Measurements from ENCODE around the gene ANO9.

The ANO9 gene

DNA sequence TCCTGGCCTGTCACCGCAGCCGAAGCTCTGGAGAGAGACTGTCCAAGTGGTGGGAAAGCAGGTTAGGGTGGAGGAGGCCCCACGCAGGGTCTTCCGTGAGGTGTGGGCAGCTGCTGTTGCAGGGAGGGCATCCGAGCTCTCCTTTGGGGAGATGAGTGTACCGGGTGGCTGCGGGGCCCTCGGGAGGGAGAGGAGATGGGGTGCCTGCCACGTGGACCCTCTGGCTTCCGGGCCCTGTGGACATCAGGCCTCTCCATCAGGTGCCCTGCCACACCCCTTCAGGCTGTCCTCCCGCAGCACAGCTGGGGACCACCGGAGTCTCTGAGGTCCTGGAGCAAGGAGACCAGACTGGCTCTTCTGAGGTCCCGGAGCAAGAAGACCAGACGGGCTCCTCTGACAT, 9.9 kb upstream of the ANO9 start:
- Mint-ChIP-seq H3K4me3 (peak overlapping the region; percentile 94), H3K4me1 (ENCODE audit: low read depth) (peaks cover 28% of the 10 kb centered on the region), H3K27ac (peak overlapping the region; percentile 96), H3K36me3 (ENCODE audit: low read depth) (peaks cover 55% of the 10 kb centered on the region), H3K27me3 (peaks cover 5% of the 10 kb centered on the region), H3K9me3 (no peaks in the 10 kb centered on the region)
- intact Hi-C loops (cut with micrococcal nuclease) = no loop called here

DNA sequence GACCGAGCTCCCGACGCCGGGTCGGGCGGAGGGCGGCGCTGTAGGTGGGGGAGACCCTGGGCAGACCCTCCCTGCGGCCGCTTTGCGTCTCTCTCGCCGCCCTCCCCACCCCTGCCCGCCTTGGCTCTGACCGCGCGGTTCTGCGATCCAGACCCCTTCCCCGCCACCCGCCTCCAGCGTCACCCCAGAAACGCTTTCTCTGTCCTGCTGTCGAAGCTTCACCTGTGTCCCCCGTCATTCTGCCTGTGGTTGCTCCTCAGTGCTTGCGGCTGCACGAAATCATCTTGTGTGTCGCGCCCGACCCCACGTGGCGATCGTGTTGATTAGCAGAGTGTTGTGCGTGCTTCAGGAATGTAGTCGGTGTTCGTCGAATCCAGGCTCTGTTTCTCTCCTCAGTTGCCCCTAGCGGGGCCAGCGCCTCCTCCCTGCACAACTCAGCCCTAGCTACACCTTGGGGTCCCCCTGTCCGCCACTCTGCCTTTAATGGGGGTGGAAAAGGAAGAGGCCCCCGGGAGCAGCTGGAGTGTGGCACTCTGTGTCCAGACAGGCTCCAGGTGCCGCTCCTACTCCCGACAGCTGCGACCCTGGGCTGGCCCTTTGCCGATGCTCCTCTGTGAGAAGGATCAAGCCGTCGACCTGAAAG, 9.1 kb upstream of the ANO9 start:
- intact Hi-C loops (cut with micrococcal nuclease) = loop anchor here (1.0 kb wide), 1 partner anchor 67 kb away; no protein-coding TSS in a partner anchor
- peak overlapping the region; percentile 94 for H3K4me3 Mint-ChIP-seq
- peak overlapping the region; percentile 96 for H3K27ac Mint-ChIP-seq
- no peaks in the 10 kb centered on the region for H3K9me3 Mint-ChIP-seq
- H3K36me3 Mint-ChIP-seq (ENCODE audit: low read depth) = peaks cover 47% of the 10 kb centered on the region
- peaks cover 24% of the 10 kb centered on the region for H3K4me1 Mint-ChIP-seq (ENCODE audit: low read depth)
- peaks cover 9% of the 10 kb centered on the region for H3K27me3 Mint-ChIP-seq

DNA sequence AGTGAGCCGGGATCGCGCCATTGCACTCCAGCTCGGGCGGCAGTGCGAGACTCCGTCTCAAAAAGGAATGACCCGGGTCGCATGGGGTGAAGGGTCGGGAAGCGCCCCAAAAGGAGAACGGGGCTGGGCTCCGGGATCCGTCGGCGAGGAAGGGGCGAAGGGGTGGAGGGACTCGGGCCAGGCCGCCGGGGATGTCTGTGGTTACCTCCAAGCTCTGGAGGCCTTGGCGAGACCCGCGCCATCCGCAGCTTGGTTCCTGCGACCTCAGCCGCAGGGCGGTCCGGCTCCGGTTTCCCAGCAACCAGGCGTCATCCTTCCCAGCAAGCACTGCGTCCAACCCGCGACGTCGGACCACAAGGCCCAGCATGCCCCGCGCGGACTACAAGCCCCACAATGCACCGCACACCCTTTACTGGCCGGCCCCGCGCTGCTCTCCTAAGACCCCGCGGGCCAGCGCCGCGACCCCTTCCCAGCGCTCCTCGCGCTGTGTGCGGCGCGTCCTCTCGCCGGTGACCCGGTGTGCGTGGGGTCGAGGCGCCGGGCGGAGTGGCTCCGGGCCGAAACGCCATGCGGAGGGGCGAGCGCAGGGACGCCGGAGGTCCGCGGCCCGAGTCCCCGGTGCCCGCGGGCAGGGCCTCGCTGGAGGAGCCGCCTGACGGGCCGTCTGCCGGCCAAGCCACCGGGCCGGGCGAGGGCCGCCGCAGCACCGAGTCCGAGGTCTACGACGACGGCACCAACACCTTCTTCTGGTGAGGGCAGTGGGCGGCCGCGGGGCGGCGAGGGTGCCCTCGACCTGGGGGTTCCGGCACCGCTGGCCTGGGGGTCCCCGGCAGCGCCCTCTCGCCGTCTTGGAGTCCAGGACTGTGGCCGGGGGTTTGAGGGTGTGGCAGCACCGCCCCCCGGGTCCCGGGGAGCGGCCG, 8.3 kb upstream of the ANO9 start, which contains the start of gene PTDSS2:
Gene PTDSS2 (plus strand): TSS at position 391 of the 920 bp plus-strand sequence. CDS start 177 bp downstream, at position 568.
- peaks cover 40% of the 10 kb centered on the region for H3K36me3 Mint-ChIP-seq (ENCODE audit: low read depth)
- H3K27ac Mint-ChIP-seq = peak within 1 kb of the TSS; percentile 96
- intact Hi-C loops (cut with micrococcal nuclease) = loop anchor here (1.0 to 2.0 kb wide), 4 partner anchors 35 to 243 kb away; partner anchors contain the start of genes BET1L, RIC8A and SIGIRR
- H3K4me3 Mint-ChIP-seq = peak within 1 kb of the TSS; percentile 94
- peaks cover 23% of the 10 kb centered on the region for H3K4me1 Mint-ChIP-seq (ENCODE audit: low read depth)
- H3K27me3 Mint-ChIP-seq = peaks cover 13% of the 10 kb centered on the region
- no peaks in the 10 kb centered on the region for H3K9me3 Mint-ChIP-seq

DNA sequence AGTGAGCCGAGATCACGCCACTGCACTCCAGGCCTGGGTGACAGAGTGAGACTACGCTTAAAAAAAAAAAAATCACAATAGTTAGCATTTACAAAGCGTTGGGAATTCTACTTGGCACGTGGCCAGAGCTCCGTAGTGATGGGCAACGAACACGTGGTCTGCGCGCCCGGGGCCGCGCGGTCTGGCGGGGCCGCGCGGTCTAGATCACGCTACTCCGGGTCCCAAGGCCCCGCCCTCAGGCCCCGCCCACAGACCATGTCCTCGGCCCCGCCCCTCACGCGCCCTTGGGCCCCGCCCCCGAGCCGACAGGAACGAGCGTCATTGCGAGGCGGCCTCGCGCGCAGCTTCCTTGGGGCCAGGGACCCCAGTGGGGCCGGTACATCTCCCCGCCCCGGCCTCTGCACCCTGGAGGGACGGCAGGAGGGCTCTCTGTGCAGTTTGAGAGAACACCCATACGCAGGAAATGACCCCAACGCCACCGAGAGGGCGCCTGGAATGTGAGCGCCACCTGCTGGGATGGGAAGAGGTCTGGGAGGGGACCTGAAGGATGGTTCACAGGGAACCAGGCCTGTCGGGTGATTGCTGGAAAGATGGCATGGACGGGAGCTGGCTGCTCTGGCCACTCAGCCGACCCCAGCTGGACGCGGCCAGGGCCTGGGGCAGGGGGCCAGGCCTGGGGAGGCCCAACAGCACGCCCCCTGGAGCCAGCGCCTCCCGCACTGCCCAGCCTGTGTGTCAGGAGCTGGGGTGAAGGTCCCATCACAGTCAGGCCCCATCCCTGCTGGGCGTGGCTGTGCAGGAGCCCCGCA, 6.3 kb upstream of the ANO9 start:
- H3K27ac Mint-ChIP-seq = peak overlapping the region; percentile 96
- H3K4me3 Mint-ChIP-seq = peak overlapping the region; percentile 94
- peaks cover 31% of the 10 kb centered on the region for H3K4me1 Mint-ChIP-seq (ENCODE audit: low read depth)
- no peaks in the 10 kb centered on the region for H3K9me3 Mint-ChIP-seq
- peaks cover 19% of the 10 kb centered on the region for H3K36me3 Mint-ChIP-seq (ENCODE audit: low read depth)
- H3K27me3 Mint-ChIP-seq = peaks cover 25% of the 10 kb centered on the region
- intact Hi-C loops (cut with micrococcal nuclease) = loop anchor here (1.0 to 2.0 kb wide), 4 partner anchors 33 to 241 kb away; partner anchors contain the start of genes BET1L, RIC8A, RNH1 and SIGIRR

DNA sequence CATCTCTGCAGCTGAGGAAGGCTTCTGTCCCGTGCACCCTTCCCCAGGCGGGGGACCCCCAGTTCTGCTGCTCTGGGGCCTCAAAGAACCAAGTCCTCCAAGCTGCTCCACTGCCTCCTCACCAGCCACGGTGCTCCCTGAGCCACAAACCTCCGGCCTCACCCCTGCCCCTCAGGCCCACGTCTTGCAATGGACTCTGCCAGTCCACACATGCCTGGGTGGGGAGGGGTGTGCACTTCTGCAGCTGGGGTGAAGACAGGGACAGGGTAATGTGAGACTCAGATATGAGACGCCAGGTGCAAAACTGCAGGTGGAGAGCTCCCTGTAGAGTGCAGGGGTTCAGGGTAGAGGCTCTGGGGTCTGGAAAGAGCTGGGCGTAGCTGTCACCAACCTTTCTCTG, 5.1 kb upstream of the ANO9 start:
- intact Hi-C loops (cut with micrococcal nuclease) = no loop called here
- H3K36me3 Mint-ChIP-seq (ENCODE audit: low read depth) = peaks cover 7% of the 10 kb centered on the region
- no peak overlapping the region for H3K4me3 Mint-ChIP-seq
- H3K27me3 Mint-ChIP-seq = peaks cover 35% of the 10 kb centered on the region
- H3K9me3 Mint-ChIP-seq = no peaks in the 10 kb centered on the region
- H3K4me1 Mint-ChIP-seq (ENCODE audit: low read depth) = peaks cover 25% of the 10 kb centered on the region
- H3K27ac Mint-ChIP-seq = no peak overlapping the region

DNA sequence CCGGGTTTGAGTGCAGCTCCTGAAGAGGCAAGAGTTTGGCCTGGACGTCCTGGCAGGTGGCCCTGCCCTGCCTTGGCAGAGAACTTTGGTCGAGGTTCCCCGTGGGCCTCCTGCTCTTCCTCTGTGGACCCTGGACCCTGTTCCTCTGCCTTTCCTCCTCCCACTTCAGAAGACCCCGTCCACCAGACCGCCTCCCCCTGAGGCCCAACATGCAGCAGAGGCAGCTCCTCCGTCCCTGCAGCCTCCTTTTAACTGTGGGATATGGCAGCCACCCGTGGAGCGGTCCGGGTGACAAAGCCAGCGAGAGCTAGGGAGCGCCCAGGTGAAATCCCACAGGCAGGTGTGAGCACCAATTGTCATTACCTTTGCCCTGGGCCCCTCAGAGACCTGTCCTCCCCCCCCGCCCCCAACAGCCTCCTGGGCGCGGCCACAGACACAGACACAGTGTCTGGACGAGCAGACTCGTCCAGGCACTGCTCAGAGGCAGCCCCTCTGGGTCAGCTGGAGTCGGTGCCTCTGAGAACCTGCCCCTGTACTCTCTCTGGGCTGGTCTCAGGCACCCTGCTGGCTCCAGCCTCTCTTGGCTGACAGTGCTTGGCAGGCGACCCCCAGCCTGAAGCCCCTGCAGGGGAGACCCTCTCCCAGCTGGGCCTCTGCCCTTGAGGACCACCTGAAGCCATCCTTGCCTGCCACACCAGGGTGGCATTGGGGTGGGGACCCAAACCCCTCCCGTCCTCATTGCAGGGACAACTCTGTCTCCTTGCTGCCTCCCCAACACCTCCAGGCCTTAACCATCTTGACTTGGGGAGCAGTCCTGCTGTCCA, 4.2 kb upstream of the ANO9 start:
- Mint-ChIP-seq H3K27ac (no peak overlapping the region), H3K4me1 (ENCODE audit: low read depth) (peaks cover 16% of the 10 kb centered on the region), H3K36me3 (ENCODE audit: low read depth) (peaks cover 5% of the 10 kb centered on the region), H3K4me3 (no peak overlapping the region), H3K27me3 (peaks cover 41% of the 10 kb centered on the region), H3K9me3 (no peaks in the 10 kb centered on the region)
- intact Hi-C loops (cut with micrococcal nuclease) = no loop called here

DNA sequence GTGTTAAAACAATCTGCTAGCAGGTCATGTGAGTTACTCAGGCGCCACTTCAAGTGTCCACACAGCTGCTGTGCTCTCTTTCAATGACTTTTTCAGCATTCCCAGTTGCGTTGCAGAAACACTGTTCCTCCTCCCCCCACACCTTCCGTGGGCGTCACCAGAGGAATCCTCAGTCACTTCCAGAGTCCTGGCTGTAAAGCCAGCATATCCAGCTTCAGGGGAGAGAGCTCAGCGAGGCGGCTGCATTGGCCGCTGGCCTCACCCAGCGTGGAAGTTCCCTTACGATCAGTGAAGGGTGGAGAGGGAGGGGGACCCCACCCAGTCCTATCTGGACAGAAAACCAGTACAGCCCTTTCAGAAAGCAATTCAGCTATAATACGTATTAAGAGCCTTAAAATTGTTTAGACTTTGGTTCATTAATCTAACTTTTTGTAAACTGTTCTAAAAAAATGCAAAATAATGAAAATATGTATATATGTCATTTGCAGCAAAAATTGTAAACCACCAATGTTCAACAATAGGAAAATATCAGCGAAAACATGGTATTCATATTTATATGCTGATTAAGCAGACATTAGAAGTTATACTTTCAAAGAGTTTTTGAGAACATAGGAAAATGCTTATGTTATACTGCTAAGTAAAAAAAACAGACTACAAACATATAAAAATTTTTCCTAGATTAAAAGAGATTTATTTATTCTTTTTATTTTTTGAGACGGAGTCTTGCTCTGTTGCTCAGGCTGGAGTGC, 2.8 kb upstream of the ANO9 start:
- no peak overlapping the region for H3K4me3 Mint-ChIP-seq
- intact Hi-C loops (cut with micrococcal nuclease) = no loop called here
- no peaks in the 10 kb centered on the region for H3K9me3 Mint-ChIP-seq
- H3K27me3 Mint-ChIP-seq = peaks cover 55% of the 10 kb centered on the region
- no peaks in the 10 kb centered on the region for H3K36me3 Mint-ChIP-seq (ENCODE audit: low read depth)
- peaks cover 12% of the 10 kb centered on the region for H3K4me1 Mint-ChIP-seq (ENCODE audit: low read depth)
- no peak overlapping the region for H3K27ac Mint-ChIP-seq

DNA sequence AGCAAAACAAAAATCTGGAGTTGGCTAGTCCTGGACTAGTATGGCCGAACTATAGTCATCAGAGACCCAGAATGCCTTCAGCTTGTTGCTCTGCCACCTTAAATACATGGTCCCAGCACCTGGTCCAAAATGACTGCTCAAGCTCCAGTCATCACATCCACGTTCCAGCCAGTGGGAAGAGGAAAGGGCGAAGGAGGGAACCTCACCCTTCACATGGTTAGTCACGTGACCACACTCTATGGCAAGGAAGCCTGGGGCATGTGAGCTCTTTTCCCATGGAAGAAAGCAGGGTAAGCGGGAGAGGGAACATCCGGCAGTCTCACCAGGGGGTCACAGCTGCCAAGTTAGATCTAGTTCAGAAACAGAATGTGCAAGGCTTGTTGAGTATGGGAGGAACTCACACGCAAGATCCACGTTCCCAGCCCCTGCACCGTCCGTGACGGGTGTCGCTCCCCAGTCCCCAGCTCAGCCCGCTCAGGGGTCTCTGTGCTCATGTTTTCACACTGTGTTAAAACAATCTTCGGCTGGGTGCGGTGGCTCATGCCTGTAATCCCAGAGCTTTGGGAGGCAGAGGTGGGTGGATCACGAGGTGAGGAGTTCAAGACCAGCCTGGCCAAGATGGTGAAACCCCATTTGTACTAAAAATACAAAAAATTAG, 1.9 kb upstream of the ANO9 start:
- Mint-ChIP-seq H3K27ac (peak overlapping the region; percentile 45), H3K27me3 (peaks cover 57% of the 10 kb centered on the region)
- intact Hi-C loops (cut with micrococcal nuclease) = no loop called here

DNA sequence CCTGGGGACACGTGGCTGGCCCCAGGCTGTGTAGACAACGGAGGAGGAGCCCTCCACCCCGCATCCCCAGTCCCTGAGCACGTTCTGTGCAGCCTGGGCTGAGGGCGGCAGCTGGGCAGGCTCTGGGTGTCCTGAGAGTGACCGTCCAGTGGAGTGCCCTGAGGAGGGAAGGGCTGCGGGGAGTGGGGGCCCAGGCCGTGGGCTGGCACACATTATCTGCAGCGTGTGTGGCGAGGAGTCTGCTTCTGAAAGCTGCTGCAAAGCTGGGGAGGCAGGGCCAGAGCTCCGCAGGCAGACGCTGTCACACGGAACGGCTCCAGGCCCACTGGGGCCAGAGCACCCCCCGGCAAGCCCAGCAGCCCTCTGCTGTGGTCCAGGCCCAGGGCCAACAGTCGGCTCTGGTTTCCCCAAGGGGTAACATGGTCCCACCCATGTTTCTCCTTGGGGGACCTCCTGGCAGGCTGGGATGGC, 835 bp upstream of the ANO9 start:
- no peaks in the 10 kb centered on the region for H3K9me3 Mint-ChIP-seq
- intact Hi-C loops (cut with micrococcal nuclease) = no loop called here
- no peak overlapping the region for H3K27ac Mint-ChIP-seq
- H3K27me3 Mint-ChIP-seq = peaks cover 60% of the 10 kb centered on the region
- no peaks in the 10 kb centered on the region for H3K36me3 Mint-ChIP-seq (ENCODE audit: low read depth)
- no peak overlapping the region for H3K4me3 Mint-ChIP-seq
- H3K4me1 Mint-ChIP-seq (ENCODE audit: low read depth) = peaks cover 12% of the 10 kb centered on the region

More for the DNA sequence above, 1.9 kb upstream of the ANO9 start:
- Mint-ChIP-seq H3K4me3 (no peak overlapping the region), H3K36me3 (ENCODE audit: low read depth) (no peaks in the 10 kb centered on the region), H3K9me3 (no peaks in the 10 kb centered on the region), H3K4me1 (ENCODE audit: low read depth) (peaks cover 12% of the 10 kb centered on the region)

DNA sequence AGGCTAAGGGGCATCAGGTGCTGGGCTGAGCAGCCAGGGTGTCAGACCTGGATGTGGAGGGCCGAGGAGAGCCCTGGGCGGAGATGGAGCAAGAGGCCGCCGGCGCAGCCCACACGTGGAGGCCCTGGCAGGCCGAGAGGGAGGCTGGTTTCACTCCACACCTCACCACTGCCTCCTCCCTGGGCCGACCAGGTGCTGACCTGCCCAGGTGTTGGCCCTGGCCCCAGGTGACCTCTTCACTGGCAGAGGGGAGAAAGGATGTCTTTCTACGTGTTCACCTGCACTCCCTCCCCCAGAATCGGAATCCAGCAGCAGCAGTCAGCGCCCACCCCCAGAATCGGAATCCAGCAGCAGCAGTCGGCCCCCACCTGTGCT, 781 bp downstream of the ANO9 start:
- Mint-ChIP-seq H3K4me1 (ENCODE audit: low read depth) (peaks cover 12% of the 10 kb centered on the region), H3K27ac (peak overlapping the region; percentile 31), H3K9me3 (no peaks in the 10 kb centered on the region), H3K27me3 (peaks cover 62% of the 10 kb centered on the region), H3K4me3 (no peak overlapping the region), H3K36me3 (ENCODE audit: low read depth) (no peaks in the 10 kb centered on the region)
- intact Hi-C loops (cut with micrococcal nuclease) = no loop called here

DNA sequence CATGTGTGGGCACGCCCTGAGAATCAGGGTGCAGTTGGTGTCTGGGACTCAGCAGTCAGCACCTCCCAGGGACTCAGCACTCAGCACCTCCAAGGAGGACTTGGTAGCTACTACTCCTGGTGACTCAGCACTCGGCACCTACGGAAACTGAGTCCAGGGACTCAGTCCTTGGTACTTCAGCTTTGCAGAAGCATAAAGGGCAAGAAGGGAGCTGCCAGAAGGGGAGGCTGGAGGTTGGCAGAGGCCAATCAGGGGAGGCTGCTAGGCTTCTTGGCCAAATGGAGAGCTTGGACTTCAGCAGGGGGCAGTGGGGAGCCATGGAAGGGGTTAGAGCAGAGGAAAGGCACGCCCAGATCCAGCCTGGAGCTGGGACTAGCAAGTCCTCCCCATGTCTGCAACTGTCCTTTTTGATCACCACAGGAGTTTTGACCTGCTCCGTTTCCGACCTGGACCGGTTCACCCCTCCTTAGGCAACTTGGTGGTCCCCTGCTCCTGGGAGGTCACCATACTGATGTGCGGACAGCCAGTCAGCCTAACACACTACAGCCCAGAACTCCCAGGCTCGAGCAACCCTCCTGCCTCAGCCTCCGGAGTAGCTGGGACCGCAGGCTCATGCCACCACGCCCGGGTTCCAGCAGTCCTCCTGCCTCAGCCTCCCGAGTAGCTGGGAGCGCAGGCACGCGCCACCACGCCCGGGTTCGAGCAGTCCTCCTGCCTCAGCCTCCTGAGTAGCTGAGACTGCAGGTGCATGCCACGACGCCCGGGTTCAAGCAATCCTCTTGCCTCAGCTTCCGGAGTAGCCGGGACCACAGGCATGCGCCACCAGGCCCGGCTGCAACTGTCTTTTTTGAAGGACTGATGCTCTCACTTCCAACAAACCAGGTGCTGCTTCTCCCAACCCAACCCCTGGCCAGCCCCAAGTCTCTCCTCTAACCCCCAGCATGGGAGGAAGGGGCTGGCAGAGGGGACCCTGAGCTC, 1.5 kb downstream of the ANO9 start:
- Mint-ChIP-seq H3K36me3 (ENCODE audit: low read depth) (no peaks in the 10 kb centered on the region), H3K27me3 (peaks cover 58% of the 10 kb centered on the region), H3K27ac (peak overlapping the region; percentile 31), H3K4me1 (ENCODE audit: low read depth) (peaks cover 12% of the 10 kb centered on the region), H3K9me3 (no peaks in the 10 kb centered on the region), H3K4me3 (no peak overlapping the region)
- intact Hi-C loops (cut with micrococcal nuclease) = no loop called here

All from dendritic cell treated with granulocyte-macrophage colony-stimulating factor and Interleukin-4, amounts not matched to agents 40 ng/mL and 50 ng/mL, for 4 days (primary cell).